GM19239 (cell line): ENCODE measurements around the gene GET4.
A peak's percentile ranks its signal among the peaks of the same experiment; 100 is the strongest.

Experiments used
- DNase-seq: peaks from one replicate; pipeline ENCODE4 v3.0.0; 2011; ENCODE audit warnings: low spot score; ENCODE audit not compliant: insufficient read length
- FAIRE-seq: peaks from 2 replicates; lab custom pipeline; 2011; peaks lifted over from hg19 to GRCh38; lab: Jason Lieb, UNC

Gene GET4

DNA sequence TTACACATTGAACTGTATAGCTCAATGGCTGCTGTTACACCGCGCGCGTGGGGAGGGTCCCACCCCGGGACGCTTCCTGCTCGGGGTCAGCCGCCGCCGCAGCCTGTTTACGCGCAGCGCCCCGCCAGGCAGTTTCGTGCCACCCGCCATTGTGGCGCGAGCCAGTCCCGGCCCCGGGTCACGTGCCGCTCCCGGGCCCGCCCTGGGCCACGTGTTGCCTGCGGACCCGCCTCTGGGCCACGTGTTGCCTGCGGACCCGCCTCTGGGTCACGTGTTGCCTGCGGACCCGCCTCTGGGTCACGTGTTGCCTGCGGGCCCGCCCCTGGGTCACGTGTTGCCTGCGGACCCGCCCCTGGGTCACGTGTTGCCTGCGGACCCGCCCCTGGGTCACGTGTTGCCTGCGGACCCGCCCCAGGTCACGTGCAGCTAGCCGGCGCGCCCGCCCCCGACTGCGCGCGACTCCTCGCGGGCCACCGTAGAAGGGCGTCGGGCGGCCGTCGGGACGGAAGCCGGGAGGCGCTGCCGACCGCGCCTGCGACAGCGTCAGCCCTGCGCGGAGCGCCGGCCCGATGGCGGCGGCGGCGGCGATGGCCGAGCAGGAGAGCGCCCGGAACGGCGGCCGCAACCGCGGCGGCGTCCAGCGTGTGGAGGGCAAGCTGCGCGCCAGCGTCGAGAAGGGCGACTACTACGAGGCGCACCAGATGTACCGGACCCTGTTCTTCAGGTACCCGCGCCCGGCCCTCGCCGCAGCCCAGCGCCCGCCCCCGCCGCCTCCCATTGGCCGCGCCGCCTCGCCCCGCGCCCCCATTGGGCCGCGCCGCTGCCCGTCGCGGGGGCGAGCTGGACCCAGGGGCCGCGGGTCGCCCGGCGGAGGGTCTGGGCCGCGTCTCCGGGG is at the start of gene GET4:
GET4 (plus strand) TSS at position 478 of the 895 bp plus-strand sequence; CDS start at position 570, 92 bp downstream.
- peak; percentile 95 for DNase-seq
- peak; percentile 89 for FAIRE-seq

DNA sequence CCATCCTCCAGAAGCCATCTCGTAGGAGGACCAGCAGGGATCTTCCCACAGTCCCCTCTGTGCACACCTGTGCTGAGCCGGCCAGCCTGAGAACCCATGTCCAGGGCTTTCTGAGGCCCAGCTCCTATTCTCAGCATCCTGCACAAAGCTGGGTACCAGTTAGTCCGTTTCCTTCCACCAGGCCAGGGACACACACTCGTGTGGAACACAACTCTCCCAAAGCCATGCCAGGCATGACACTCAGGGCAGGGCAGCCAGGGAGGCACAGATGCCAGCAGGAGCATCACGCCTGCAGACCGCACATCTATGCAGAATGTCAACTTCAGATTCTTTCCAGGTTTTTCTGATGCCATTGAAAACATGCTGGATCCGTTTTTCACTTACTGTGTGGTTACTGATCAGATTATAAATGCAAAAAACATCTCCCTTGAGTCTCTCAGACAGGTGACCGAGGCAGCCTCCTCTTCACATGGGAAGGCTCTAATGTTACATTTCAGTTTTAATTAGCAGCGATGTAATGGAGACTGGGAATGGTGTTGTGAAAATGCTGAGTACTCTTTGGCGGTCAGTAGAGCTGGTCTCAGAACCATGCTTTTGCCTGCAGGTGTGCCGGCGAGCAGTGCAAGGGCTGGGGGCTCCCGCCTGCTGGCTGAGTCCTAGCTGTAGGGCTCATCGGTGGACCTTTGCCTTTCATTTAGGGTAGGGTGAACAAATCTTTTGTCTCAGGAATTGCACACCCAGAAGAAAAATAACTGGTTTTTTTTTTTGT is 47.4 kb upstream of the GET4 start:
- no peak for FAIRE-seq
- DNase-seq: no peak

- FAIRE-seq: no peak
- DNase-seq: no peak
These were observed 46.3 kb upstream of the GET4 start for GRCh38 chr7:830069-830468.

- FAIRE-seq: peak; percentile 92
These were observed 44.7 kb upstream of the GET4 start for GRCh38 chr7:831596-832166.

DNA sequence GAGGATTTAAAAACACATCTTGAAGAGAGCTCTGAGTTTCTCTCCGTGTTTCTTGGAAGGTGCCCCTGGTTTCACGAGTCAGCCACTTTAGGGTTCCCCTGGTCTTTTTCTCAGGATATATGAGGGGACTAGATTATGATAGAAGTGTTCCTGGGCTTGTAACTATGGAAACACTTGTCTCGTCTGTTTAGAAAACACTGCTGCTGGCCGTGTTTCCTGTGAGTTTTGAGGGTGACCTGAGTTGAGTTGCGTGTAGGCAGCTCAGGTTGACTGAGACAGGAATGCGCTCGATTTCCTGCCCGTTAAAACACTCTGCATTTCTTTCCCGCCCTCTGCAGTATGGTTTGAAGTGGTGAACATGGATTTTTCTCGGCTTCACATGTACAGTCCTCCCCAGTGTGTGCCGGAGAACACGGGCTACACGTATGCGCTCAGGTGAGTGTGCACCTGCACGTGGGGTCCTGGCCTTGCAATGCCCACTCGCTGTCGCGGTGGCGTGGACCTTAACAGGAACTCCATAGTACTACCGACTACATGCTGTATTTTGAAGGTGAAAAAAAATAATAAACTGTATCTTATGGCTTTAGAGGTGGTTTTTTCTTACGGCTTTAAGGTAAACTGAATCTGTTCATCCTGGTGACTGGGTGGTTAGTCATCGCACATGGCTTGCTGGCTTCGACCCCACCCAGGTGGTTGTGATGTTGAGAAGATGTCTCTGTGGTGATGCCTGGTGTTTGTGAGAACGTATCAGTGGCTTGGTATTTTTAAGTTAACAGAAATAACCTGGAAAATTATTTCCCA is 44.0 kb upstream of the GET4 start, which contains the start of gene SUN1:
SUN1 (plus strand) TSS at position 310 of the 801 bp plus-strand sequence; CDS start at position 359, 49 bp downstream.
- DNase-seq: peak; percentile 54
- no peak for FAIRE-seq

More at GRCh38 chr7:831596-832166, 44.7 kb upstream of the GET4 start:
- peak; percentile 54 for DNase-seq

DNA sequence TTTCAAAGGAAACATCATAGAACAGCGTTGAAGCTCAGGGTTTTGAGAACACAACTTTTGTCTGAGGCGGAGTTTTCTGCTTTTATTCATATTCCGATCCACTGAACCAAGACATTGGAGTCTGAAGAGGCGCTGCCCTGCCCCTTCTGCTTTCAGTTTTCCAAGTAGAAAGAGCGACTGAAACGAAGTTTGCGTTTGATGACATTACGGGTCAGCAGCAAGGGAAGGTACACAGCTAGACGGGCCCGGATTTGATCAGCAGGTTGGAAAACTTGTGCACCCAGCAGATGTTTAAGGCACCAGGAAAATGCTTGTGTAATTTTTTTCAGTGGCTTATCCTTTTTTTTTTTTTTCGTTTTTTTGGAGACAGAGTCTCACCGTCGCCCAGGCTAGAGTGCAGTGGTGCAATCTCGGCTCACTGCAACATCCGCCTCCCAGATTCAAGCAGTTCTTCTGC is 43.4 kb upstream of the GET4 start:
- DNase-seq (no peak), FAIRE-seq (no peak)

- FAIRE-seq: no peak
- no peak for DNase-seq
These were observed 42.6 kb upstream of the GET4 start for GRCh38 chr7:833601-834258.

DNA sequence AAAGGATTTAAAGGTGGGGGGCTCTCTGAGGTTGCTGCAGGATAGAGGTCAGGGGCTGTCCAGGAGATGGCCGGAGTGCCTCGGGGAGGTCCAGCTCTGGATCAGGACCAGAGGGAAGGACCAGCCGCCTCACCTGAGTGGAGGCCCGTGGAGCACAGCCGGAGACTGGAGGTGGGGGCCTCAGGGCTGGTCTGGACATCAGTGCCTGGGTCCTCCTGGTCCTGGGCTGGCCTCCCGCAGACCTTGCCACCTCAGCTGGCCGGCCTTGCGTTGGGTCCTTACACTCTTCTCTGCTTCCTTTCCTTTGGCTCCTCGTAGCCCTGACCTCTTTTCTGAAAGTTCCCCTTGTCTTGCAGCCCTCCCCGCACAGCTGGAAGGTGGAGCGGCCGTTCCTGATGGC is 42.1 kb upstream of the GET4 start:
- no peak for DNase-seq
- FAIRE-seq: no peak

DNA sequence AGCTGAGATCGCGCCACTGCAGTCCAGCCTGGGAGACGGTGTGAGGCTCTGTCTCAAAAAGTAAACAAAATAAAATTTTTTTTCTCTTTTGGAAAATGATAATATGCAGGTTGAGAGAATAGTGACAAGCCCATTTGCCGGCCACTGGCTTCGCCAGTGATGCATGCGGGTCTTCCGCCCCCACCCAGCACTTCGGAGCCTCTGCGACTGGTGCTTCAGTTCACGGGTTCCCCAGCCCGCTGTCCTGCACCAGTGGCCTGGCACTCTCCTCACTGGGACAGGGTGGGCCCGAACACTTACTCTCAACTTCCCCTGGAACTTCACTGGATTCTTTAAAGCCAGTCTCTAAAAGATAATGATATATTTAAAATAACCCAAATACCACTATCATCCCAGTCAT is 41.3 kb upstream of the GET4 start:
- no peak for DNase-seq
- no peak for FAIRE-seq

- FAIRE-seq (no peak), DNase-seq (no peak)
These were observed 40.6 kb upstream of the GET4 start for GRCh38 chr7:835485-836401.

- no peak for DNase-seq
- no peak for FAIRE-seq
These were observed 39.9 kb upstream of the GET4 start for GRCh38 chr7:836429-836828.

GRCh38 chr7:837001-837400 is 39.4 kb upstream of the GET4 start:
- no peak for DNase-seq
- FAIRE-seq: no peak

- FAIRE-seq (no peak), DNase-seq (no peak)
These were observed 36.3 kb upstream of the GET4 start for GRCh38 chr7:840001-840600.

GRCh38 chr7:841943-842342 is 34.4 kb upstream of the GET4 start:
- DNase-seq: no peak
- no peak for FAIRE-seq

DNA sequence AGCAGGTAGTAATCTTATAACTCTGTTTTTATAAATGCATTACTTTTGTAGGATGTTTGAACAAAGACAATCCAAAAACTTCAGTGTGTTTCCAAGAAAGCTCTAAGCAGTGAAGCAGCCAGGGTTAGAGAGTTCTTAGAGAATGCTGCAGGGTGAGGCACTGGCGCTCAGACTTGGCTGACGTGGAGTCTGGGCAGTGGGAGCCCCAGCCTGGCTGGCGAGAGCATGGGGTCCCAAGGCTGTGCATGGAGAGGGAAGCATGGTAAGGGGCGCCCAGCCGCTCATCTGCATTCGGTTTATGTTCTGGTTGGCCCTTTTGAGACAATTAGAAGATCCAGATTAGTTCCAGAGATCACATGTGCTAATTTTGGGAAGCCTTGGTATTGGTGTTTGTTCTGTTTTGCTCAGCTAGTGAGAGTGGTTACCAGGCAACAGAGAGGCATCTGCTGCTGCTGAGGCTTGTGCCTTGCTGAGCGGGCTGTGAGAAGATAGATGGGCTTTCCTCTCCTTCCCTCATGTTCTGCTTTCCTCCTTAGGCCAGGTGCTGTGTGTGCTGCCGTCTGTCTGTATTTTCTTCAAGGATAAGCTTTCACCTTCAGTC is 33.8 kb upstream of the GET4 start:
- DNase-seq (no peak), FAIRE-seq (no peak)

GRCh38 chr7:843230-843629 is 33.1 kb upstream of the GET4 start:
- FAIRE-seq (no peak), DNase-seq (no peak)

- FAIRE-seq (no peak), DNase-seq (no peak)
These were observed 32.3 kb upstream of the GET4 start for GRCh38 chr7:844043-844442.

GRCh38 chr7:844514-844913 is 31.8 kb upstream of the GET4 start:
- FAIRE-seq (no peak), DNase-seq (no peak)
